ENCODE data around the gene RFX5.

Gene RFX5

DNA sequence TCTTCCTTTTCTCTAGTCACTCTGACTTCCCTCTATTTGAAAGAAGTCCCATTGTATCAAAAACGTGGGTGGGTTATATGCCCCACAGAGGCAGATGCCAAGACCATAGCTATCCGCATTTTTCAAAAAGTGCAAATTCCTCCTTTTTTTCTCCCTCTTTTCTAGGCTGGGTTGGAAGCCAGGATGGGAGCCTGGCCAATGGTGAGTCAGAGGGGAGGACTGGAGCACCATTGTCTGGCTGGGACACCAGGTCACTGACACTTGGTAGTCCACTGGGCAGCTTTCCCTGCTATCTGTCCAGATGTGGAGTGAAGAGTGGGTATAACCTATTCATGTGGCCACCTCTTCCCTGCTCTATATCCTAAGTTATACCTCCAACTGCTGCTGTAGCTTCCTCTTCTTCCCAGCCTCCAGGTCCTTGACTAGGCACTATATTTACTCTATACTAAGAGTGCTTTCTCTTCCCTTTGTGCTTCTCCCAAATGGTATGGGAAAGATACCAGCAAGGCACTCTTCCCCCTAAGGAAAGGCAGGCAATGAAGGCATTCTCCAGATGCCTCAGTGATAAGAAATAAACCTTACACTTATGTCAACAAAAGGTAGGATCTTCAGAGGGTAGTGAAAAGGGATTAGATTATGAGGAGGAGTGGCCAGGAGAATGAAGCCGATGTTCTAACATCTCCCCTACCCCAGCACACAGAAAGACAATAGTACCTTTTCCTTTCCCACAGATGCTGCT lies 32.7 kb downstream of the RFX5 start:
- no peaks in the 10 kb centered on the region for H3K27me3 ChIP-seq (ENCODE audit: control insufficient read depth, insufficient read depth, low read length)
- peaks cover 56% of the 10 kb centered on the region for H3K36me3 ChIP-seq (ENCODE audit: control insufficient read depth, insufficient read depth, low read length)
- no peaks in the 10 kb centered on the region for H3K9me3 ChIP-seq (ENCODE audit: control insufficient read depth, insufficient read depth, low read depth, low read length)
- no peak overlapping the region for H3K9ac ChIP-seq (ENCODE audit: low read length)
- H3K4me3 ChIP-seq (ENCODE audit: low read depth, low read length): no peak overlapping the region
- no peak overlapping the region for H3K27ac ChIP-seq (ENCODE audit: low read depth, low read length)
- H3K4me1 ChIP-seq (ENCODE audit: control insufficient read depth, insufficient read depth, low read length): peaks cover 27% of the 10 kb centered on the region

DNA sequence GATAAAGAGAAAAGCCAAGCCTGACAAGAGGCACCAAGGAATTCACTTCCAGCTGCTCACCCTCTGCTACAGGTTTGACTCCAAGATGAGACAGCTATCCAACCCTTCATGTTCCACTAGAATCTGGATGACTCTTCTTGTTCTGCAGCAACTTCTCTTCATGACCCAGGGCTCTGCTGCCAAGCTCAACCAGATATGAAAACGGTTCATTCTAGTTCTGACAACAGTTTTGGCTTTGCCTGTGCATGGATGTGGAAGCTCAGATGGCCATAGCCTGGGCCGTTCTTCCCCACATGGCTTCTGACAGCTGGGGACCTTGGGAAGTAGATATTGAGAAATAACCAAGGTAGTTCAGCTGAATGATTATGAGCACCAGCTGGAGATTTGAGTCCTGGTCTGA lies 33.6 kb downstream of the RFX5 start:
- Histone ChIP-seq H3K27me3 (ENCODE audit: control insufficient read depth, insufficient read depth, low read length) (no peaks in the 10 kb centered on the region), H3K36me3 (ENCODE audit: control insufficient read depth, insufficient read depth, low read length) (peaks cover 59% of the 10 kb centered on the region), H3K27ac (ENCODE audit: low read depth, low read length) (no peak overlapping the region), H3K9ac (ENCODE audit: low read length) (no peak overlapping the region), H3K9me3 (ENCODE audit: control insufficient read depth, insufficient read depth, low read depth, low read length) (no peaks in the 10 kb centered on the region), H3K4me1 (ENCODE audit: control insufficient read depth, insufficient read depth, low read length) (peaks cover 30% of the 10 kb centered on the region), H3K4me3 (ENCODE audit: low read depth, low read length) (no peak overlapping the region)

GRCh38 chr1:151312826-151313225 lies 34.2 kb downstream of the RFX5 start:
- Histone ChIP-seq H3K27me3 (ENCODE audit: control insufficient read depth, insufficient read depth, low read length) (no peaks in the 10 kb centered on the region), H3K9me3 (ENCODE audit: control insufficient read depth, insufficient read depth, low read depth, low read length) (no peaks in the 10 kb centered on the region), H3K4me1 (ENCODE audit: control insufficient read depth, insufficient read depth, low read length) (peaks cover 30% of the 10 kb centered on the region), H3K36me3 (ENCODE audit: control insufficient read depth, insufficient read depth, low read length) (peaks cover 66% of the 10 kb centered on the region), H3K4me3 (ENCODE audit: low read depth, low read length) (no peak overlapping the region), H3K9ac (ENCODE audit: low read length) (no peak overlapping the region), H3K27ac (ENCODE audit: low read depth, low read length) (no peak overlapping the region)

- Histone ChIP-seq H3K4me1 (ENCODE audit: control insufficient read depth, insufficient read depth, low read length) (peaks cover 30% of the 10 kb centered on the region), H3K9me3 (ENCODE audit: control insufficient read depth, insufficient read depth, low read depth, low read length) (no peaks in the 10 kb centered on the region), H3K27ac (ENCODE audit: low read depth, low read length) (no peak overlapping the region), H3K4me3 (ENCODE audit: low read depth, low read length) (no peak overlapping the region), H3K36me3 (ENCODE audit: control insufficient read depth, insufficient read depth, low read length) (peaks cover 68% of the 10 kb centered on the region), H3K9ac (ENCODE audit: low read length) (no peak overlapping the region), H3K27me3 (ENCODE audit: control insufficient read depth, insufficient read depth, low read length) (no peaks in the 10 kb centered on the region)
These were observed 34.6 kb downstream of the RFX5 start for GRCh38 chr1:151312411-151312810.

GRCh38 chr1:151311589-151312331 lies 35.3 kb downstream of the RFX5 start:
- Histone ChIP-seq H3K9me3 (ENCODE audit: control insufficient read depth, insufficient read depth, low read depth, low read length) (no peaks in the 10 kb centered on the region), H3K9ac (ENCODE audit: low read length) (peak overlapping the region; percentile 4), H3K36me3 (ENCODE audit: control insufficient read depth, insufficient read depth, low read length) (peaks cover 73% of the 10 kb centered on the region), H3K27ac (ENCODE audit: low read depth, low read length) (peak overlapping the region; percentile 15; the same call in 1 of the 2 replicates), H3K27me3 (ENCODE audit: control insufficient read depth, insufficient read depth, low read length) (no peaks in the 10 kb centered on the region), H3K4me1 (ENCODE audit: control insufficient read depth, insufficient read depth, low read length) (peaks cover 30% of the 10 kb centered on the region), H3K4me3 (ENCODE audit: low read depth, low read length) (no peak overlapping the region)

- Histone ChIP-seq H3K27ac (ENCODE audit: low read depth, low read length) (no peak overlapping the region), H3K4me3 (ENCODE audit: low read depth, low read length) (no peak overlapping the region), H3K4me1 (ENCODE audit: control insufficient read depth, insufficient read depth, low read length) (peaks cover 30% of the 10 kb centered on the region), H3K36me3 (ENCODE audit: control insufficient read depth, insufficient read depth, low read length) (peaks cover 73% of the 10 kb centered on the region), H3K27me3 (ENCODE audit: control insufficient read depth, insufficient read depth, low read length) (no peaks in the 10 kb centered on the region), H3K9ac (ENCODE audit: low read length) (no peak overlapping the region), H3K9me3 (ENCODE audit: control insufficient read depth, insufficient read depth, low read depth, low read length) (no peaks in the 10 kb centered on the region)
These were observed 36.0 kb downstream of the RFX5 start for GRCh38 chr1:151311011-151311410.

DNA sequence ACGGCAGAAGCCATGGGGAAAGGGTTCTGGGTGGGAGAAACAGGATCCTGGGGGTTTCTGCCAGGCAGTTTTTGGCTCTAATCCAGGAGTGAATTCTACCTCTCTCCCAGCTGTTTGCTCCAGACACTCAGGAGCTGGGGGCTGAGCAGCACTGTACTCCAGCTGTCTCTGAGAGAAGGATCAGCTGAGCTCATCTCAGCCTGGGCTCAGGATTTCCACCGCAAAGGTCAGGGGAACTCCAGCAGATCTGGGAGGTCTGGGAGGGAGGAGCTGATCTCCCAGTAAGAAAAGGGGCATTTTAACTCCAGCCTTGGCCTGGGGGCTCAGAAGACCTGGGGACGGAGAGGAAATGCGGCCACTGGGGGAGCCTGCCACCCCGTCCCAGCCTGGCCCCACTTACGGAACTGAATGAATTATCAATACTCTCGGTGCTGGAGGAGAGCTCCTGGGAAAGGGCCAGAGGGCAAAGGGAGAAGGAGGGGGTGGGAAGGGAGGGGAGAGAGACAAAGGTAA lies 37.2 kb downstream of the RFX5 start:
- peak overlapping the region; percentile 31 for H3K9ac ChIP-seq (ENCODE audit: low read length)

GRCh38 chr1:151294742-151295462 lies 52.1 kb downstream of the RFX5 start:
- Histone ChIP-seq H3K27ac (ENCODE audit: low read depth, low read length) (peak overlapping the region; percentile 72), H3K36me3 (ENCODE audit: control insufficient read depth, insufficient read depth, low read length) (peaks cover 75% of the 10 kb centered on the region), H3K27me3 (ENCODE audit: control insufficient read depth, insufficient read depth, low read length) (no peaks in the 10 kb centered on the region), H3K4me1 (ENCODE audit: control insufficient read depth, insufficient read depth, low read length) (peaks cover 22% of the 10 kb centered on the region), H3K9ac (ENCODE audit: low read length) (peak overlapping the region; percentile 19), H3K9me3 (ENCODE audit: control insufficient read depth, insufficient read depth, low read depth, low read length) (no peaks in the 10 kb centered on the region), H3K4me3 (ENCODE audit: low read depth, low read length) (no peak overlapping the region)

More for the DNA sequence above, 37.2 kb downstream of the RFX5 start:
- Histone ChIP-seq H3K27me3 (ENCODE audit: control insufficient read depth, insufficient read depth, low read length) (no peaks in the 10 kb centered on the region), H3K4me1 (ENCODE audit: control insufficient read depth, insufficient read depth, low read length) (peaks cover 30% of the 10 kb centered on the region), H3K36me3 (ENCODE audit: control insufficient read depth, insufficient read depth, low read length) (peaks cover 74% of the 10 kb centered on the region), H3K9me3 (ENCODE audit: control insufficient read depth, insufficient read depth, low read depth, low read length) (no peaks in the 10 kb centered on the region), H3K4me3 (ENCODE audit: low read depth, low read length) (peak overlapping the region; percentile 26; the same call in 1 of the 2 replicates), H3K27ac (ENCODE audit: low read depth, low read length) (0 out of 2 replicates have a peak overlapping the region, but pooled peaks have one; percentile 4)

- H3K9me3 ChIP-seq (ENCODE audit: control insufficient read depth, insufficient read depth, low read depth, low read length): no peaks in the 10 kb centered on the region
- H3K4me1 ChIP-seq (ENCODE audit: control insufficient read depth, insufficient read depth, low read length): peaks cover 25% of the 10 kb centered on the region
- H3K36me3 ChIP-seq (ENCODE audit: control insufficient read depth, insufficient read depth, low read length): peaks cover 77% of the 10 kb centered on the region
These were observed 54.0 kb downstream of the RFX5 start for GRCh38 chr1:151293093-151293492.

DNA sequence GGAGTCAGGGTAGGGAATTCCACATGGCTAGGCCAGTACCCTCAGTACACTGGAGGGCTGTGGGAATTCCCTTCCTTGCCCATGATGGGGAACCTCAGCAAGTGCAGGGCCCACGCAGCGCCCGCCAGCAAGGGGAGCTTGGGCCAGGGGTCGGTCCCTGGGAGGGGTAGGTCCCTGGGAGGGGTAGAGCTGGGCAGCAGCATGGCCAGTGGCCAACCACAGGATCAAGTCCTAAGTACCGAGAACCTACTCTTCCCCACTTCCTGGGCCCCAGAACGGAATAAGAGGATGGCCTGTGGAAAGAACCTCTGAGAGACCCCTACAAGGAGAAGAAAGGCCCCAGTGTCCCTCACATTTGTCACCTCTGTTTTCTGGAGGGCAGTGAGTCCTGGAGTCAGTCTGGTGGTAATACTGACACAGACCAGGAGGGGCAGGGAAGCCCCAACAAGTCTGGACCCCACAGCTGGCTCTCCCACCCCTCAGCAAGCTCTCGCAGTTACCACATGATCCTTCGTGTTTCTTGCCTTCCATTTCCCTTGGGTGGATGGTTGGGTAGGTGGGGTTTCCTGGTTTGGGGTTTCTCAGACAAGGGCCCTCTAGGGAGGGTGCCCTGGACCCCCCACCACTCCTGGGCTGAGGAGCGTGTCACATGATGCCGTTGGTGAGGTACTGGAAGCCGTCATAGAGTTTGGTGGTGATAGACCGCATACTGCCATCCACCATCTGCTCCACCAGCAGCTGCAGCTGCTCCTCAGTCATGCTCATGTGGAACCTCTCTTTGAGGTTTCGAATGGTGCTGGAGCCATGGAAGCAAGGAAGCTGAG lies 54.6 kb downstream of the RFX5 start:
- peaks cover 25% of the 10 kb centered on the region for H3K4me1 ChIP-seq (ENCODE audit: control insufficient read depth, insufficient read depth, low read length)
- H3K27ac ChIP-seq (ENCODE audit: low read depth, low read length): no peak overlapping the region
- H3K4me3 ChIP-seq (ENCODE audit: low read depth, low read length): no peak overlapping the region
- H3K36me3 ChIP-seq (ENCODE audit: control insufficient read depth, insufficient read depth, low read length): peaks cover 78% of the 10 kb centered on the region
- no peak overlapping the region for H3K9ac ChIP-seq (ENCODE audit: low read length)
- no peaks in the 10 kb centered on the region for H3K27me3 ChIP-seq (ENCODE audit: control insufficient read depth, insufficient read depth, low read length)
- no peaks in the 10 kb centered on the region for H3K9me3 ChIP-seq (ENCODE audit: control insufficient read depth, insufficient read depth, low read depth, low read length)

More at GRCh38 chr1:151293093-151293492, 54.0 kb downstream of the RFX5 start:
- Histone ChIP-seq H3K4me3 (ENCODE audit: low read depth, low read length) (no peak overlapping the region), H3K27me3 (ENCODE audit: control insufficient read depth, insufficient read depth, low read length) (no peaks in the 10 kb centered on the region), H3K27ac (ENCODE audit: low read depth, low read length) (no peak overlapping the region), H3K9ac (ENCODE audit: low read length) (no peak overlapping the region)

Measured in HUES6 (cell line).